IMR-90 (cell line): ENCODE data around the gene UFC1. TPM values are rescaled to one million over a fixed set of nuclear protein-coding genes. Genes with fewer than 3 reads are reported as not detected.

Experiments
- ATAC-seq: fragments of 200-7000 bp; cut with Tn5 transposase; 2 replicates; pipeline ENCODE4 v1.9.1; 2020; ENCODE audit warnings: low read depth, mild to moderate bottlenecking, moderate library complexity
- BruUV-seq: library from RNA; stranded (reverse); fragments of 400-500 nt; replicated peaks from 2 replicates; lab custom pipeline; 2021; lab: Mats Ljungman, UMichigan
- CTCF ChIA-PET: fragments of 300-600 bp; formaldehyde crosslinking; extraction: SDS; loops from one replicate; lab custom pipeline; 2021; ENCODE audit warnings: antibody characterized with exemption; lab: Yijun Ruan, JAX
- POLR2A ChIA-PET: fragments of 300-600 bp; sonication (Branson Sonifier 250); formaldehyde crosslinking; loops from one replicate; lab custom pipeline; 2022; ENCODE audit warnings: antibody characterized with exemption; ENCODE audit not compliant: unreplicated experiment; lab: Charles Lee
- DNase-seq: peaks from one replicate; pipeline ENCODE4 v3.0.0; 2013
- H2AFZ ChIP-seq: replicated peaks from 2 replicates; pipeline ENCODE3; 2013; ENCODE audit warnings: low read length, mild to moderate bottlenecking; ENCODE audit not compliant: poor library complexity
- H2AK5ac ChIP-seq: 2 replicates; pipeline ENCODE4 v1.6.1; 2013; ENCODE audit warnings: low read depth, low read length, inconsistent platforms
- H2AK9ac ChIP-seq: replicated peaks from 2 replicates; pipeline ENCODE3; 2013; ENCODE audit warnings: mild to moderate bottlenecking, low read depth, low read length, moderate library complexity; ENCODE audit not compliant: poor library complexity
- H2BK120ac ChIP-seq: 2 replicates; pipeline ENCODE4 v1.6.1; 2013; ENCODE audit warnings: low read depth, low read length, inconsistent platforms
- H2BK15ac ChIP-seq: 3 replicates; pipeline ENCODE4 v1.6.1; 2013; ENCODE audit warnings: low read depth, low read length, inconsistent platforms
- H2BK20ac ChIP-seq: 2 replicates; pipeline ENCODE4 v1.6.1; 2013; ENCODE audit warnings: low read depth, mild to moderate bottlenecking, inconsistent platforms, low read length, moderate library complexity
- H2BK5ac ChIP-seq: 2 replicates; pipeline ENCODE4 v1.6.1; 2013; ENCODE audit warnings: mild to moderate bottlenecking, low read depth, low read length, inconsistent platforms; ENCODE audit not compliant: poor library complexity, severe bottlenecking
- H3K14ac ChIP-seq: replicated peaks from 2 replicates; pipeline ENCODE4 v1.6.1; 2013; ENCODE audit warnings: low read depth, low read length, inconsistent platforms
- H3K18ac ChIP-seq: 2 replicates; pipeline ENCODE4 v1.6.1; 2013; ENCODE audit warnings: low read depth, low read length, control low read depth
- H3K23ac ChIP-seq: 2 replicates; pipeline ENCODE4 v1.6.1; 2013; ENCODE audit warnings: low read depth, low read length, inconsistent platforms
- H3K27ac ChIP-seq: 2 replicates; pipeline ENCODE4 v1.5.1; 2013; ENCODE audit warnings: mild to moderate bottlenecking, control low read depth, low read length; ENCODE audit not compliant: insufficient read depth
- H3K27me3 ChIP-seq: 2 replicates; pipeline ENCODE4 v1.6.1; 2013; ENCODE audit warnings: low read length; ENCODE audit not compliant: control insufficient read depth, insufficient read depth
- H3K36me3 ChIP-seq: 2 replicates; pipeline ENCODE4 v1.6.1; 2013; ENCODE audit warnings: low read length, mixed read lengths; ENCODE audit not compliant: control insufficient read depth, insufficient read depth
- H3K4ac ChIP-seq: 2 replicates; pipeline ENCODE4 v1.6.1; 2013; ENCODE audit warnings: low read depth, low read length, inconsistent platforms
- H3K4me1 ChIP-seq: 2 replicates; pipeline ENCODE4 v1.6.1; 2013; ENCODE audit warnings: low read length, mixed read lengths; ENCODE audit not compliant: control insufficient read depth, insufficient read depth
- H3K4me2 ChIP-seq: 2 replicates; pipeline ENCODE4 v1.6.1; 2013; ENCODE audit warnings: low read depth, mild to moderate bottlenecking, control low read depth, low read length, moderate library complexity
- H3K4me3 ChIP-seq: 2 replicates; pipeline ENCODE4 v1.5.1; 2013; ENCODE audit warnings: low read depth, mild to moderate bottlenecking, control low read depth, low read length, moderate library complexity; ENCODE audit not compliant: insufficient read depth
- H3K56ac ChIP-seq: 2 replicates; pipeline ENCODE4 v1.6.1; 2013; ENCODE audit warnings: low read length, inconsistent platforms; ENCODE audit not compliant: insufficient read depth; ENCODE audit errors: extremely low read depth
- H3K79me1 ChIP-seq, 2 experiments: 2 replicates each; pipeline ENCODE4 v1.6.1; 2013; ENCODE audit warnings: low read length in 2 of 2, inconsistent platforms in 1 of 2, low read depth in 1 of 2
- H3K9ac ChIP-seq: 2 replicates; pipeline ENCODE4 v1.6.1; 2013; ENCODE audit warnings: low read depth, low read length, control low read depth
- H3K9me1 ChIP-seq: 2 replicates; pipeline ENCODE4 v1.6.1; 2013; ENCODE audit warnings: low read length, inconsistent platforms; ENCODE audit not compliant: insufficient read depth
- H3K9me3 ChIP-seq: 2 replicates; pipeline ENCODE4 v1.6.1; 2013; ENCODE audit warnings: low read length; ENCODE audit not compliant: control insufficient read depth, insufficient read depth
- H4K20me1 ChIP-seq: 2 replicates; pipeline ENCODE4 v1.6.1; 2013; ENCODE audit warnings: low read length, inconsistent platforms; ENCODE audit not compliant: insufficient read depth
- H4K5ac ChIP-seq: 2 replicates; pipeline ENCODE4 v1.6.1; 2013; ENCODE audit warnings: mild to moderate bottlenecking, low read depth, low read length, control low read depth
- H4K8ac ChIP-seq, 2 experiments: 2 replicates each; pipeline ENCODE4 v1.6.1; 2013; ENCODE audit warnings: low read depth in 2 of 2, low read length in 2 of 2, control low read depth in 1 of 2, inconsistent platforms in 1 of 2
- H4K91ac ChIP-seq: 2 replicates; pipeline ENCODE4 v1.6.1; 2013; ENCODE audit warnings: low read depth, low read length, inconsistent platforms; ENCODE audit not compliant: insufficient read depth
- CHD1 ChIP-seq: IDR thresholded peaks from 2 replicates; pipeline ENCODE4 v1.6.1; 2012; ENCODE audit warnings: low read depth, low read length, improper control_type of control experiment
- NFE2L2 ChIP-seq: fragments of 150-350 bp; IDR thresholded peaks from 2 replicates; pipeline ENCODE4 v1.6.1; 2016; ENCODE audit warnings: low read depth, mild to moderate bottlenecking, low read length
- POLR2A ChIP-seq: IDR thresholded peaks from 2 replicates; pipeline ENCODE4 v1.6.1; 2012; ENCODE audit warnings: mild to moderate bottlenecking, low read depth, low read length
- USF2 ChIP-seq: fragments of 150-350 bp; IDR thresholded peaks from 2 replicates; pipeline ENCODE4 v1.6.1; 2017; ENCODE audit warnings: mild to moderate bottlenecking, antibody characterized with exemption, low read length, low read depth
- WGBS, 2 experiments: methylation state at CpG; one replicate each; pipeline versions ENCODE4 v1.1.5 to v1.1.7; 2013; ENCODE audit warnings: missing lambda C conversion rate in 2 of 2; ENCODE audit not compliant: insufficient read length in 1 of 2; ENCODE audit errors: extremely low coverage in 2 of 2; 5-methylcytosine and 5-hydroxymethylcytosine counted together
- dilution Hi-C: fragments of 300-500 bp; cut with HindIII; formaldehyde crosslinking; loops from one replicate; pipeline ENCODE4 v1.14.3; 2018; ENCODE audit warnings: low sequenced_read_pairs; ENCODE audit not compliant: unreplicated experiment
- in situ Hi-C: fragments of 300-500 bp; cut with MboI; formaldehyde crosslinking; loops from 3 replicates; pipeline ENCODE4 v1.14.3; 2019; ENCODE audit warnings: low sequenced_read_pairs, inconsistent platforms, mixed read lengths
- intact Hi-C: fragments of 100-400 bp; cut with micrococcal nuclease; formaldehyde crosslinking; loops from 2 replicates; pipeline ENCODE4 v1.10.0; 2022
- polyA plus RNA-seq, 3 experiments: library from polyadenylated mRNA; depleted of rRNA; stranded (reverse); fragments of >200 nt; gene quantifications; 2 replicates each; pipeline ENCODE4 v1.2.3, GENCODE V29; 2012; ENCODE audit warnings: low replicate concordance in 1 of 3
- total RNA-seq: library from RNA; depleted of rRNA; stranded (reverse); fragments of >200 nt; gene quantifications from 2 replicates; pipeline ENCODE4 v1.2.3, GENCODE V29; 2012

UFC1 gene
- total and polyA plus RNA-seq, 2 of the 4 experiments (the other 2 are of a cell fraction) = 134 to 140 TPM

DNA sequence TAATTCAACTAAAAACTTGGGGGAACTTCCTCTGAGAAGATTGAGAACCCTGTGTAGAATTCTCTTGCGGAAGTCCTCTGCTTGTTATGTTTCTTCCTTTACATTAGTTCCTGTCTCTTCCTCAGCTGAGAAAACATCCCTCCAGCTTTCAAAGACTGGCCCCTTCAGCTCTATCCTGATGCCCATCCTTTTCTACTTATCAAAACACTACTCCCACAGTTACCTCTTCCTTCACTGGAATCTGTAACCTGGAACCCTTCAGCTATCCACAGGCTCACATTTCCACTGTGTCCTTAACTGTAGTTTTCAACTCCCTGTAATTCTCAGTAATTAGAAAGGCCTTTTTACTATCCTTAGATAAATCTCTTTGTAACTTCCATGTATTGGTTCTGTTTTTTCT is 15.3 kb upstream of the UFC1 start:
- H3K14ac ChIP-seq = no peak overlapping the region
- no peak overlapping the region for H4K8ac ChIP-seq
- no peak overlapping the region for H2BK120ac ChIP-seq
- H3K23ac ChIP-seq = no peak overlapping the region
- no peak overlapping the region for H3K4me2 ChIP-seq
- no peak overlapping the region for H3K9ac ChIP-seq
- H2BK15ac ChIP-seq = no peak overlapping the region
- no peak overlapping the region for H4K91ac ChIP-seq
- POLR2A ChIA-PET = no interaction called here
- no peak overlapping the region for H3K56ac ChIP-seq
- H3K4ac ChIP-seq = no peak overlapping the region
- intact Hi-C loops (loop anchor here (2.0 kb wide), 1 partner anchor 412 kb away; no protein-coding TSS in a partner anchor), dilution Hi-C loops (no loop called here), in situ Hi-C loops (no loop called here)
- peaks cover 11 to 36% of the 10 kb centered on the region in 2 experiments; a peak in 3 of 4 replicates for H3K79me1 ChIP-seq
- H3K36me3 ChIP-seq = no peaks in the 10 kb centered on the region
- H3K4me3 ChIP-seq = no peak overlapping the region
- 100% methylated on average over 1 of the region's 1 CpG; no CpG with 5 or more reads in 1 of the 2 experiments for WGBS, 2 experiments
- H3K18ac ChIP-seq = no peak overlapping the region
- H2AFZ ChIP-seq = no peak overlapping the region
- no peak overlapping the region for H2AK5ac ChIP-seq
- ATAC-seq (no peak), DNase-seq (no peak)
- H2BK20ac ChIP-seq = no peak overlapping the region
- no peaks in the 10 kb centered on the region; the same call in 1 of the 2 replicates for H4K20me1 ChIP-seq
- H2BK5ac ChIP-seq = no peak overlapping the region
- H4K5ac ChIP-seq = no peak overlapping the region
- no peak overlapping the region for H3K27ac ChIP-seq
- H2AK9ac ChIP-seq = no peak overlapping the region
- H3K27me3 ChIP-seq = no peaks in the 10 kb centered on the region
- H3K9me3 ChIP-seq = no peaks in the 10 kb centered on the region
- CTCF ChIA-PET = no interaction called here
- no peak for TF ChIP-seq USF2
- no peak for TF ChIP-seq NFE2L2
- no peak for TF ChIP-seq POLR2A
- no peak for TF ChIP-seq CHD1
- no peaks in the 10 kb centered on the region; the same call in 1 of the 2 replicates for H3K9me1 ChIP-seq
- BruUV-seq = no TSS peak
- H3K4me1 ChIP-seq = no peaks in the 10 kb centered on the region
